HG03025 (cell line): Measurements from ENCODE around the gene GBP7.

Experiments
- ATAC-seq: cut with Tn5 transposase; IDR thresholded peaks from one replicate; pipeline ENCODE4 v1.9.1; 2021; ENCODE audit warnings: mild to moderate bottlenecking, moderate library complexity; ENCODE audit not compliant: unreplicated experiment, low FRiP score

Gene GBP7

DNA sequence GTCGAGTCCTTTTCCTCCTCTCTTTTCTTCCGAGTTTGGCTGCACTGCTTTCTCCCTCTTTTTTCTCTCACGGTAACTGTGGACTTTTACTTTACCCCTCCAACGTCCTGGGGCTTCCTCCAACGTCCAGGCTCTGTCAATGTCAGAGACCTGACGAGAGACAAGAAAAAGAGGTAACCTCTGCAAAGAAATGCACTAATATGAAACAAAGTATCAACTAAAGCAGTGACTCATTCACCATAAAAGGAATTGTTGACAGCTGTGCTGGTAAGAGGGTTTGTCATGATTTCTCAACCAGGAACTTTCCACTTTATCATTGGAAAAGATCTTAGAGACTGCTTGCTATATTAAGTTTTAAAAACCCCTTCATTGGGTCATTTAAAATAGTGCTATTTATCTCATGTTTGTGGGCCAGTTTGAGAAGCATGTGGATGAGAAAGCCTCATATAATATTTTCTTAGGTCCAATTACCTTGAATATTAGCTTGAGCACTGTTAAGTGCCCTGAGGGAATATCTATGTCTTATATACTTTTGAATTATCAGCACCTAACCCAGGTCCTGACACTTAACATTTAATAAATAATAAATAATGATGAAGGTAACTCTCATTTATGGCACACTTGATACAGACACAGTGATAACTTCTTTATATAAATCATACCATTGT lies 49.8 kb downstream of the GBP7 start, which contains the start of gene GBP2:
Gene GBP2 (minus strand): TSS at position 202 of the 668 bp plus-strand sequence. CDS start 4,148 bp downstream, outside the sequence.
- peak; percentile 73 for ATAC-seq

DNA sequence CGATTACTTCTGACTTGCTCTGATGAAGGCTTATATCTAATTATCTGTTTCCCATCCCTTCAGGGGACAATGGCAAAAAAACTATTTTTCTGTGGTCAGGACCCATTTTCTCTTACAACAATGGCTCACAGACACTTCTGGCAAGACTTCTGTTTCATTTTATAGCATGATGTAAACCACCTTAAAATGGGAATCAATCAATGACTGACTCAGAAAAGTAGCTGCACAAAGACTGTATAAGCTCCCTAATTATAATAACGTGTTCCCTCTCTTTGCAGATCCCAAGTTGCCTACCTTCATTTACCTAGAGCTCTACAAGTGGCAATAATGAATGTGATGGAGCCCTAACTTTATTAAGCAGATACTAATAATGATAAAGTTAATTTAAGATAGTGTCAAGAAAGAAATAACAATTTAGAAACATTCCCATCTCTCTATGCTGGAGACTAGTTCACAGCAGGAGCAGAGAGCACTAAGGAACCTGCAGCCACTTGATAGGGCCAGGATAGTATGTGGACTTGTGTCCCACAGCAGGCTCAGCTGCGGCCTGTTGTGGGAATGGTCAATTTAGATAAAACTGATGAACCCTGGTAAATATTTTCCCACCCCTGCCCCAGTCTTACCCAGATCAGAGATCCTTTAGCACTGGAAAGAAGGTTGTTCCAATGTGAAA lies 50.4 kb downstream of the GBP7 start:
- ATAC-seq: no peak

DNA sequence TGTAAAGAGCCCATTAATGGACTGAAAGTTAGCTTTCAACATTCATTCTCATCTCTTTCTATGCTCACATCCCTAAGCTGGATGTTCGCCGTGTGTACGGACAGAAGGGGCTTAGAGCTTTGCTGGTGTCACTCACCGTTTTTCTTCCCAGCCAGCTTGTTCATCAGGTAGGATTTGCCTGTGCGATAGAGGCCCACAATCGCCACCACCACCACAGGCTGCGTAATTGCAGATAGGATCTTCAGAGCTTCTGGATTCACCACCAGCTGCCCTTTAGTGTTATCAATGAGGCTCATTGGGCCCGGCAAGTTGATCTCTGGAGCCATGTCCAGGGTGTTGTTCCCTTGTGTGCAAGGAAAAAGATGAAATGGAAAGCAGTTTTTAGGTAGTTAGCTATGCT lies 54.2 kb downstream of the GBP7 start:
- ATAC-seq: no peak

DNA sequence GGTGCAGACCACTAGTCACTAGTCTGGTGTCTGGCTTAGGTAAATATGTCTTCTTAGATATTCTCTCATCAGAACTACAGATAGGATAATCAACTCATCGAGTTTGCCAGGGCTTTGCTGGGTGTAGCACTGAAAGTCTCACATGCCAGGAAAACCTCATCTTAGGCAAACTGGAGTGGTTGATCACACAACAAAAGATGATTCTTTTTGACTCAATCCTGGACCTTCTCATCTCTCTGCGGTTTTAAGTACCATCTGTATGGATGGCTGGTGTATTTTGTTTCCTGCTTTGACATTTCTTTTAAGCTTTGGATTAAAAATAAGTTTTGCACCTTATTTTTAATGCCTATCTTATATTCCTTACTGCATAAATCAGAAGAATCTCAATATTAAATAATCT lies 61.1 kb downstream of the GBP7 start:
- ATAC-seq: no peak

DNA sequence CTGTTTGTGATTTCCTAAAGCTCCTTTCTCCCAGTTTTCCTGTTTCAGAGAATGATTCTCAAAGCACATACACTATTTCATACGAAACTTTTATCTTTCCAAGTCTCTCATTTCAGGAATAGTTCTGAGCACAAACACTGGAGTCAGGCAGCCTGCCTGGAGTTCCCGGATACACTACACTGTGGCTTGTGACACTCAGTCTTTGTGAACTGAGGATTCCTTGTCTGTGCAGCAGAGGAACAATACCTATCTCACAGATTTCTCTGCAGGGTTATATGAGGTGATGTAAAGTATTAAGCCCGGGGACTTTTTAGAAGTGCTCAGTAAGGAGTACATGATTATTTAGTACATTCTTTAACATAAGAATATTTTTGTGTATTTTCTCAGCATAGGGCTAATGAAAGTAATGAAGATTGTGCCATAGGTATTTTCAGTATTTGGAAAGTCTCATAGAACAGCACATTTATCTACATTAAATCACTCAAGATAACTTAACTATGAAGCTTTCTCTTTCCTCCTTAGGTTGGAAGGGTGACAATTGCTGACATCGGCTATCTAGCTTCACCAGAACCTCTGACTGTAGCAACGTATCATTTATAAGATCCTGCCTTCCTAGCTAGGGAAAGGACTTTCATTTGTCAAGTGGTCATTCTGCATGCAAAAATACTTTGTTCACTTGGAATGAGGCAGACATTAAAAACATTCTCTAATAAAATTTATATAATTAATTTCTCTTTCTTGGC lies 62.8 kb downstream of the GBP7 start:
- ATAC-seq: no peak

DNA sequence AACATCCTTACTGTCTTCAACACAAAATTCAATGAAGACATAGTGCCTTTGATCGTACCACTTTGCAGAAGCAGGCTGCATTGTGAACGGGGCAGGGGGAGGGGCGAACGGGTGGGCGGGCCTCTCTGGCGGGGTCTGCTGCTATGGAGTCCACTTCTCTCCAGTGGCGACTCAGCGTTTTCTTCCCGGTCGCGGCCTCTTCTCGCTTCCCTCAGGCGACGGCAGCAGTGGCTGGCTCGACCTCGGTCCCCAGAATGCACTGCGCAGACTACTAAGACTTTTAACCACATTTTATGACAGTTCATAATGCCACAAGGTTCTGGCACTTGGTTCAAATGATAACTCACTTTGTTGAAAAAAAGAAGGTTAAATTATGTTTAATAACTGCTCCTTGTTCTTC lies 71.1 kb downstream of the GBP7 start:
- no peak for ATAC-seq

DNA sequence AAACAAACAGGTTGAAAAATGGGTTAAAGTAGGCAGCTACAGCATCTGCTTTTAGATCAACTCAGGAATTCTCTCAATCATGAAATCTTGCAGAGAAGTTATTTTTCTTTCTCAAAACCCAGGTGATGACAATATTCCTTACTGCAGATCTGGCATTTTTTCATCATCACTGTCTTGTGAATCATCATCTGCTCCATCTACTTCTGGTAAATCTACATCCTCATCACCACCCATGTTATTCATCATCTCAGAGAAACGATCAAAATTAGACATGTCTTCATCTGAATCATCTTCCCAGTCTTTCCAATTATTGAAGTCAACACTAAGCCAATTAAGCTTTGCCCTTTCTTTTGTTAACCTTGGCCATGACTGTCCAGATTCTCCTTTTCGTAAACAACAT lies 71.7 kb downstream of the GBP7 start:
- no peak for ATAC-seq

DNA sequence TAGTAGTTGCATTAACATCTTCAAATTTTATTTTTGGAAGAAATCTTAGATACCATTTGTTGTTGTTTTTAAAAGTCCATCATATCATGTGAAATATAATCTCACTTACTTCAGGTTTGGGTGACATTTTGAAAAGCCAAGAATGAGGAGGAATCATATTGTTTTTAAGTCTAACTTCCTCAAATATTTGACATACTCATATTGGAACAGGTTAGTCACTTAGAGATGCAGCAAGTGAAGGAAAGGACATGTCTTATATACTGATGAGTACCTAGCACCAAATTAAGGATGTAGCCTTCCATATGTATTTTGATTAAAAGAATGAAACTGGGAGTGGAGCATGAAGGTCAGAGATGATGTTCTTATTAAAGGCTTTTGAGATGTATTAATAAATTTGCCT lies 73.8 kb downstream of the GBP7 start:
- no peak for ATAC-seq

DNA sequence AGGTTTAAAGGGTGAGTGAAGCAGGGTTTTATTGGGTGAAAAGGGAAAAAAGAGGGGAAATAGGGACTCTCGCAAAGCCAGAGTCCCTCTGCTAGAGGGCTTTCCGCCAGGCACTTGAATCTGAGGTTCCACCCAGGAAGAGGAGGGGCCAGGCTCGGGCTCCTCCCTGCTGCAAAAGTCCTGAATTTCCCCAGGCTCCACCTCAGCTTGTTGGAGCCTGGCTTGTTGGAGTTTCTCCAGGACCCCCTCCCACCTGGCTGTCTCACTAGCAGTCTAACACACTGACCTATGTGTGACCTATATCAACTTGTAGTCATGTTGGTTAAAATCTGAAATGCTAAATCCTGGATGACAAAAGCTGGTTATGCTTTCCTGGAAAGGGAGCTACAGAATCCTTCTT lies 75.4 kb downstream of the GBP7 start:
- ATAC-seq: no peak

DNA sequence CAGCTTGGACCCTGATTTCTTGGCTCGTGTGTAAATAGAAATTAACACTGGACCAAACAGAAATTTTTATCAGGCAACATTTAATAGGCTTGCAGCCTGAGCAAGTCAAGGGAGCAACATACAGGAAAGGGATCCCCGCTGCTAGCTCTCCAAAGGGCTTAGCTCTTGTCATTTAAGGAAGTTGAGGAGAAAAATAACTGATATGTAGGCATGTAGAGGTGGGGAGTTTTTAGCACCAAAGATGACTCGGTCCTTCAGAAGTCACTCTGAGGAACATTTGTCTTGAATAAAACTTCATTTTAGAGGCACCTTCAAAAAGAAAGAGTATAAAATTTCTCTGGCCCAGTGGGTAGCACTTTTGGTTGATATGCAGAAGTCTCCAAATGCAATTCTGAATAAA lies 76.9 kb downstream of the GBP7 start:
- no peak for ATAC-seq

DNA sequence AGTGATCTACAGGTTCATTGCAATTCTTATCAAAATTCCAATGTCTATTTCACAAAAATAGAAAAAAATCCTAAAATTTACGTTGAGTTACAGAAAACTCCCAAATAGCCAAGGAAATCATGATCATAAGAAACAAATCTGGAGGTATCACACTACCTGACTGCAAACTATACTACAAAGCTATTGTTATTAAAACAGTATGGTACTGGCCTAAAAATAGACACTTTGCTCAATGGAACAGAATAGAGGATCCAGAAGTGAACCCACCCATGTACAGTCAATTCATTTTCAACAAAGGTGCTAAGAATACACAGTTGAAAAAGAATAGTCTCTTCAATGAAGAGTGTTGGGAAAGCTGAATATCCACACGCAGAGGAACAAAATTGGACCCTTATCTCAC lies 80.1 kb downstream of the GBP7 start:
- no peak for ATAC-seq

DNA sequence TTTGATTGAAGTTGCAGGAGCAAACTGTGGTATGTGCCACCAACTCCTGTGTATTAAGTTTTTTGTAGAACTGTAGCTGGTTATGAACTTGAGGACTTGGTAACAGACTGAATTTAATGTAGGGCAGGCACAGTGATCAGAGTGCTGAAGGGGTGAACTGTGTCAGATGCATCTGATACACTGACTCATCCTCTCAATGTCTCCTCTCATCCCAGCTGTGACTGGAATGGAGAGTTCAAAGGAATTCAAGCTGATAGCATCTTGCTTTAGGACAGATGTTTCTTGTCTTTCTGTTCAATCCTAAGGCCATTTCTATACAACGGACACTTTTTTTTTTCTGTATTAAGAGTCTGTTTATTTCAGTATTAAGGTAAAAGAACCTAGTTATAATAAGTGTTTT lies 85.8 kb downstream of the GBP7 start:
- ATAC-seq: no peak

DNA sequence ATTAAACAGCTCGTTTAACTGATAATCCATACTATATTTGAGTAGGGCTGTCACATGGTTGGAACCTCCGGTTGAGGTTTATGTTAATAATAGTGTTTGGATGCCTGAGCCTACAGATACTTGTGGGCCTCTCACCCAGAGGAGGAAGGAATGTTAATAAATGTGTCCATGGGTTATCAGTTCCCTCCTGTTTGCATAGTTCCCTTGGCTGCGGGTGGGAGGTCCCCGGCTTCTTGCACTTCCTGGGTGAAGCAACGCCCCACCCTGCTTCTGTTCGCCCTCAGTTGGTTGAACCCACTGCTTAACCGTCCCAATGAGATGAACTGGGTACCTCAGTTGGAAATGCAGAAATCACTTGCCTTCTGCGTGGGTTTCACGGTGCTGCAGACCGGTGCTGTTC lies 87.2 kb downstream of the GBP7 start:
- no peak for ATAC-seq

DNA sequence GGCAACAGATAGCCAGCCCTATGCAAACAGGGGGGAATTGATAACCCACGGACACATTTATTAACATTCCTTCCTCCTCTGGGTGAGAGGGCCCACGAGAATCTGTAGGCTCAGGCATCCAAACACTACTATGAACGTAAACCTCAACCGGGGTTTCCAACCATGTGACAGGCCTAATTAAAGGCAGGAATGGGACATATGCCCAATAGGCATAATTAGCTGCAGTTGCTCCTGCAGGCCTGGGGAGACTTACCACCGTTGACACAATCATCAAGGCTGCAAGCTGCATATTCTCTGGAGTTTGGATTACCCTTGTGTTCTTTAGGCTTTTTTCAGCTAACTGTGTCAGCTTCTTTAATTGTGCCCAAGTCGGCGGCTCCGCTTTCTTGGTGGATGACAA lies 88.6 kb downstream of the GBP7 start:
- no peak for ATAC-seq

DNA sequence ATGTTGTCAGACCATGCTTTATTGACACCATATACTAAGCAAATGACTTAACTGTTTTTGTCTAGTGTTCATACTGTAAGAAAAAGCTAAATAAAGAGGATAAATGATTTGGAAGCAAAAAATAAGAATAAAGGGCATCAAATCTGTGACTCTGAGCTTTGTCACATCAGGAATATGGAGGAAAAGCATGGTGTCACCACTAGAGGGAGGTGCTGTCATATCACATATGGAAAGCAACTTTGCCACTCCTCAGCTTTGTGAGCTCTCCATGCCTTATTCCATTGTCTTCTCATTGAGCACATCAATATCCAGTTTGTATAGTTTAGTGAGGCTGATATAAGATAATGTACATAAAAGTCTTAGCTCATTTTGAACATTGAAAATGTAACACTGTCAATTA lies 90.0 kb downstream of the GBP7 start:
- ATAC-seq: no peak
